ENCODE data around the gene CCIN.
"Not testable (repeated sequence)": the region's sequence is repeated elsewhere in the genome, so short reads cannot be mapped to it uniquely, and the experiment has no call there.

Gene CCIN

DNA sequence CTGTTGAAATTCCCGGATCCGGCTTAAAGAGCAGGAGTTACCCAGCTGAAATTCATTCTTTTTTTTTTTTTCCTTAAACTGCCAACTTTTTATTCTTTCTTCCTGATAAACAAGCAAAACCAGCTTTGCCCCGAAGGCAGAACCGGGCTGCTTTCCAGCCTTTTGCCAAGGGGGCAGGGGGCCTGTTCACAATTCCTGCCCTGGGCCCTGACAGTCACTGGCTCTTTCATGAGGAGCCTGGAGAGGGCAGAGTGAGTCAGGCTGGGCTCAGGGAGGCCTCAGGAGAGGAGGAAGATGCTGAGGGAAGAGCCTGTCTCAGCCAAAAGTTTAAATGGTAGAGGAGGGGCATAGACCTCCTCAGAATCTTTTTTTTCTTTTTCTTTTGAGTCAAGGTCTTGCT, 27.9 kb upstream of the CCIN start:
- DNase-seq: no peak

DNA sequence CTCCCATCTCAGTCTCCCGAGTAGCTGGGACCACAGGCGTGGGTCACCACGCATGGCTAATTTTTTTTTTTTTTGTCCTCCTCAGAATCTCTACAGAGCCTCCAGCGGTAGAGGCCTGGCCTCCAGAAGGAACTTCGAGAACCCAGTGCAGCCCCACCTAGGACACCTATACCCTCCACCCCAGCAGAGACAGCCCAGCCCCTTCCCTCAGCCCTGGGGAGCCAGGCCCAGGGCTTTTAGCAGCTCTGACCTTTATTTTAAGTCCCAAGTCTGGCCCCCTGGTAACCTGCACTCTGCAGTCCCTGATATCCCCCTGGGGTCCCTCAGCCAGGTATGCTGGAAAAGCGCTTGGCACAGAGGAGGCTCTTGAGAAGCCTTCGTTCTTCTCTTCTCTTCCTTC, 27.4 kb upstream of the CCIN start:
- DNase-seq: no peak

DNA sequence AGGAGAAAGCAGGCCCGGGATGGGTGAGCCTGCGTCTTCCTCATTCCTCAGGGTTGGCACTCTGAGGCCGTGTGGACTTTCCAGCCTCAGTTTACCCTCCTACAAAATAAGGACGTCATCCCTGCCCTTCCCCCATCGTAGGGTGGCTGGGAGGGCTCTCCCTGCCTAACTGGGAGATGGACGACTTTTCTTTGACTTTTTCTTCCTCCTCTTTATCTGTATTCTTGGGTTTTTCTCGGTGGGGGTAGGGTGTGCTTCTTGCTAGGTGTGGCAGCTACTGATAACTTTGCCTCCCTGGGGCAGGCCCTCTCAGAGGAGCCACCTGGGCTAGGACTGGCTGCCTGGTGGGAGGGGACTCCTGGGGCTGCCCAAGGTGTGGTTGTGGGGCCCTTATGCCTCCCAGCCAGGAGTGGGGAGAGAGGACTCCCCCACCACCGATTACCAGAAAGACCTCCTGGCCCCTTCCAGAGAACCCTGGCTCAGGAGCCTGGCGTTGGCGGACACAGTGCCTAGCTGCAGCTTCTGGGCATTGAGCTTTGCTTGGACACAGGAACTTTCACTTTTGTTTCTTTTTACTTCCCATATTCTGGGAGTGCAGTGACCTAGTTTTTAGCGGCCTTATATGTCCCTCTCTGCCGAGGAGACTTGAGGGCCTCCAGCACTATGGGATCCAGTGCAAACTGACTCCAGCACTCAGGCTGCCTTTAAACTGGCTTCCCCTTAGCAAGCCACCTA, 26.5 kb upstream of the CCIN start:
- no peak for DNase-seq

DNA sequence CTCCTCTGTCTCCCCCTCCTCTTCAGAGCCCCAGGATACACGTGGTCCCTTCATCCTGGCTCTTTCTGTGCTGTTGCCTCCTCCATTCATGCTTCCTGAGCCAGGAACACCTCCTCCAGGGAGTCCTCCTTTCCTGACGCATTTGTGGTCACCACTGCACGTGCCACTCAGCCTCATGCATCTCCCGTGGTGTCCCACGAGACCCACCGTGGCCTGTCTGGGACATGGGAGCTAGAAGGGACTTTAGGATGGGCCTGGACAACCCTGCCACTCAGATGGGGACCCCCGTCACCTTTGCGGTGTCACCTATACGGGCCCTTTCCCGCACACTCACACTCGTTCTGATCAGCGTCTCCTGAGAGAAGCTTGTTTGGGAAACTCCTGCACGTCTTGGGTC, 25.9 kb upstream of the CCIN start:
- no peak for DNase-seq

DNA sequence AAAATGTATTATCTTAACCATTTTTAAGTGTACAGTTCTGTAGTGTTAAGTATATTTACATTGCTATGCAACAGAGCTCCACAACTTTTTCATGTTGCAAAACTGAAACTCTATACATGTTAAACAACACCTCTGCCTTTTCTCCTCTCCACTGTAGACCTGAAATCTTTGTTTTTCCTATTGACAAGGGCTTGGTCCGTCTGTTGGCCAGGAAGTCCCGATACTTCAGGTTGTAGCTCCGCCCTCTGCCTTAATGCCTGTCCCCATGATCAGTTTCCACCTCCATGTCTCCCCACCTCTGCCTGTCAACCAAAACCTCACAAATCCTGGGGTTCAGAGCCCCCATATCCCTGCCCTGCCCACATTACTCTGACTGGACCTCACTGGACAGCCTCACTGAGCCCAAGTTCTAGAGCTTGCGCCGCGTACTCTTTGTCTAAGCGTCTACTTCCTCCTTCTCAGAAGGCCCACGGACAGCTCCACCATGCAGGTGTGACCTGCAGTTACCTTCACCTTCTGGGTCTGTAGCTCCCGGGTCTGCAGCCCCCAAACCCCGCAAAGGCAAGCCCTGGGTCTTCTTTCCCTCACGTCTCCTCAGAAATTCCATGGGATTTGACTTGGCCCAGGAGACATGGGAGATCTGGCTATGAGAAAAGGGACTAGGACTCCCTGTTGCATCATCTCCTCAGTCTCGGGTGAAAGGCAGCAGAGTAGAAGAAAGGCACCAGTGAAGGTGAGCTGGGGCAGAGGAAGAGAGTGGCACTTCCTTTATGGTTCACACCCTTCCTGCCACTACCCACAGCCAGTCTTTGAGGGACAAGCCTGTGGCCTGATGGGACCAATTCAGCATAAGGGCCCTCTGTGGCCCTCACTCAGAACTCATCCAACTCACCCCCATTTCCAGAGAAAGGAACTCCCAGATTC, 24.6 kb upstream of the CCIN start:
- no peak for DNase-seq

DNA sequence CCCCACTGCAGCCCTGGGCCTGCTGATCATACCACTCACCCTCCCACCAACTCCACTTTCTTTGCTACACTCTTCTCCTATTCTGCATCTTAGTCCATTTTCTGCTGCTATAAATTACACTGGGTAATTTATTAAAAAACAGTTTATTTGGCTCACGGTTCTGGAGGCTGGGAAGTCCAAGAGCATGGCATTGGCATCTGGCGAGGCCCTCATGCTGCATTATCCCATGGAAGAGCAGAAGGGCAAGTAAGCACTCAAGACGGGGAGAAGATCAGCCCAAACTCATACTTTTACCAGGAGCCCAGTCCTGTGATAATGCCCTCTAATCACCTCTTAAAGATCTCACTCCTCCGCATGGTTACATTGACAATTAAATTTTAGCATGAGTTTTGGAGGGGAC, 23.2 kb upstream of the CCIN start:
- DNase-seq: no peak

DNA sequence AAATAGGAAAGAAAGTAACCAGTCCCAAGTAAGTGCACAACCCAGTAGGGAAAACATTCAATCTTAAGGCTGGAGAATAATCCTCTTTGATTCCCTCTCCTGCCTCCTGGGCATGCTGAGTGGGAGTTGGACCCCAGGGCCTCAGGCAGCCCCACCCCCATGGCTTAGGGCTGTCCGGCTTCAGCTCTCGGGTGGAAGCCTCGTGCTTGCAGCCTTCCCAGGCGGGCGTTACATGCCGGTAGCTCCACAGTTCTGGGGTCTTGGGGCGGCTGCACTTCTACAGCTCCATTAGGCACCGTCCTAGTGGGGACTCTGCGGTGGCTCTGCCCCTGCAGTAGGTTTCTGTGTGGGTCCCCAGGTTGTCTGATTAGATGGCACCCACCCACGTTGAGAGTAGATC, 22.5 kb upstream of the CCIN start:
- no peak for DNase-seq

DNA sequence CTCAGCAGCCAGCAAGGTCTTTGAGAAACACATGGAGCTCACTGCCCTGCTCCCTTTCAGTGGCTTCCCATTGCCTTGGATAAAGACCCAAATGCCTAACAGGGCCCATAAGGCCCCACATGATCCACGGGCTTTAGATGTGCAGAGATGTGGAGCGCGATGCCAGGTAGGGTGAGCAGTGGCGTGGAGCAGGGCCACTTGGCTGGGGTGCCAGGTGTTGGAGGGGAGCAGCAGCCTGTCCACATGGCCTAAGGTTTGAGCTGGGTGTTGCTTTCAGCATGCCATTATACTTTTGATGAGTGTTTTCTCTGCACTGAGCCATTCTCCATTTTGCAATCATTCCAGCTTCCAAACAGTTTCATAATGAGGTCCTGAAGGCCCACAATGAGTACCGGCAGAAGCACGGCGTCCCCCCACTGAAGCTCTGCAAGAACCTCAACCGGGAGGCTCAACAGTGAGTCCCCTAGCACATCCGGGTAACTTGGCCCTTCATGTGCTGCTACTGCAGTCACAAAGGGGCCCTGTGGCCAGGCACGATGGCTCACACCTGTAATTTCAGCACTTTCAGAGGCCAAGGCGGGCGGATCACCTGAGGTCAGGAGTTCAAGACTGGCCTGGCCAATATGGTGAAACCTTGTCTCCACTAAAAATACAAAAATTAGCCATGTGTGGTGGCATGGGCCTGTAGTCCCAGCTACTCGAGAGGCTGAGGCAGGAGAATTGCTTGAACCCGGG, 21.6 kb upstream of the CCIN start:
- no peak for DNase-seq

DNA sequence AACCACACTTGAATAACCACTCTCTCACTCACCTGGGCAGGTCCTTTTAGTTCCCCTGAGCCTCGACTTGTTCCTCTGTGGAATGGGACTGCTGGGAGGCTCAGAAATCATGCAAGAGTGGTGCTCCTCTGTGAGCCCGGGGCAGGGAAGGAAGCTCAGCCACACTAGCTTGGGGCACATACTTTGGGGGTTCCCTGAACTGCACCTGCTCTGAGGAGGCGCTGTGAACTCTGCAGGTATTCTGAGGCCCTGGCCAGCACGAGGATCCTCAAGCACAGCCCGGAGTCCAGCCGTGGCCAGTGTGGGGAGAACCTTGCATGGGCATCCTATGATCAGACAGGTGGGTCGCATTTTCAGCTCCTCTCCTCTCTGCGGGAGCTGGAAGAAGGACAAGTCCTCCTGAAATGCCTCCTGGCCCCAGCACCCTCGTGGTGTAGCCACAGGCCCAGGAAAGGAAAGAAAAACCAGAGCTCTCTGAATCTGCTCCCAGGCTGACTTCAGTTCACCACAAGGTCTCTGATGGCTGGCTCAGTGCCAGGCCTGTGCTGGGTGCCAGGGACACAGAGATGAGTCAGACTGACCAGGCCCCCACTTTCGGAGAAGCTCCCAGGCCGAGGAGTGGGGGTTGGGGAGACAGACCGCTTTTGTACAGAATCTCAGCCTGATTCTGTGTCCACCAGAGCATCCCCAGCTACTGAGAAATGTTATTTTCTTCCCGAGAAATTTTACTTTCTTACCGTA, 20.7 kb upstream of the CCIN start:
- DNase-seq: no peak

DNA sequence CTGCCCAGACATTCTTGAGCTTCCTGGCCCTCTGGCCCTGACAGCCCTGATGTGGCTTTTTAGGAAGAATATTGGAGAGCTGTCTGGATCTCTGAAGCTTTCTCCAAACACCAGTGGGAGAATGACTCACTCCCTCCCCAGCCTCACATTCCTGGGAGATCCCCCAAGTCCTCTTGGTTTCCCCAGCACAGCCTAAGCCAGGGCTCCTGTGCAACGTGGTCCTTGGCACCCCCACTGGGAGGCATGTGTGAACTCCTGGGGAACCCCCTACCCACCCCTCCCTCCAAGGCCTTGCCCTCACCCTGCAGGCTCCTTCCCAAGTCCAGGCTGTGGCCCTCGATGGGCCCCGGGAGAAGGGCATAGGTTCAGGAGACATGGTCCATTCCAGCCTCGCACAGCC, 20.0 kb upstream of the CCIN start:
- no peak for DNase-seq

DNA sequence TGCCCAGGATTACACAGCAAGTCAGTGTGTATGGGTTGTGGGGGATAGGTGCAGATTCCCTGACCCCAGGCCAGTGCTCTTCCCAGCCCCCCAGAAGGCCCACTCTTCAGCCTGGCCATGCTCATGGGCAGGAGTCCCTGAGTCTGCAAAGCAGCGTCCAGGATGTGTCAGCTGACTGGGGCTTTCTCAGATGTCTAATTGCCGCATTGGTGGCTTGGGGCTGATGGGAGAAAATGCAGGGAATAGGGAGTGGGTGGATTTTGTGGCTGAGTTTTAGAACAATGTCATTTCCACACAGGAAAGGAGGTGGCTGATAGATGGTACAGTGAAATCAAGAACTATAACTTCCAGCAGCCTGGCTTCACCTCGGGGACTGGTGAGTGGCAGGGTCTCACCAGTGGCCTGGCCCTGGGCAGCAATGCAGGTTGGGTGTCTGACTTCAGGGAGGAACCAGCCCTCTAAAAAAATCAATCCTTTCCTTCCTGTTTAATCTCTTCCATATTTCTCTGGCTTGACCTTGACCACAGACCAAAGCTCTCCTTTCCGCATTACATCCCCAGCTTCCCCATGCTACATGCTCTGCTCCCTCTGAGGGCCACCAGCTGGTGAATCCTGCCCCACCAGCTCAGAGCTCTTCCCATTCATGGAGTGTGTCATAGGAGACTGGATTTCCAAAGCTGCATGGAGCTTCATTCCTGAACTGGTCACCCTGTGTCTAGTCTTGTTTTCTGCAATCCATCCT, 18.4 kb upstream of the CCIN start:
- DNase-seq: no peak

DNA sequence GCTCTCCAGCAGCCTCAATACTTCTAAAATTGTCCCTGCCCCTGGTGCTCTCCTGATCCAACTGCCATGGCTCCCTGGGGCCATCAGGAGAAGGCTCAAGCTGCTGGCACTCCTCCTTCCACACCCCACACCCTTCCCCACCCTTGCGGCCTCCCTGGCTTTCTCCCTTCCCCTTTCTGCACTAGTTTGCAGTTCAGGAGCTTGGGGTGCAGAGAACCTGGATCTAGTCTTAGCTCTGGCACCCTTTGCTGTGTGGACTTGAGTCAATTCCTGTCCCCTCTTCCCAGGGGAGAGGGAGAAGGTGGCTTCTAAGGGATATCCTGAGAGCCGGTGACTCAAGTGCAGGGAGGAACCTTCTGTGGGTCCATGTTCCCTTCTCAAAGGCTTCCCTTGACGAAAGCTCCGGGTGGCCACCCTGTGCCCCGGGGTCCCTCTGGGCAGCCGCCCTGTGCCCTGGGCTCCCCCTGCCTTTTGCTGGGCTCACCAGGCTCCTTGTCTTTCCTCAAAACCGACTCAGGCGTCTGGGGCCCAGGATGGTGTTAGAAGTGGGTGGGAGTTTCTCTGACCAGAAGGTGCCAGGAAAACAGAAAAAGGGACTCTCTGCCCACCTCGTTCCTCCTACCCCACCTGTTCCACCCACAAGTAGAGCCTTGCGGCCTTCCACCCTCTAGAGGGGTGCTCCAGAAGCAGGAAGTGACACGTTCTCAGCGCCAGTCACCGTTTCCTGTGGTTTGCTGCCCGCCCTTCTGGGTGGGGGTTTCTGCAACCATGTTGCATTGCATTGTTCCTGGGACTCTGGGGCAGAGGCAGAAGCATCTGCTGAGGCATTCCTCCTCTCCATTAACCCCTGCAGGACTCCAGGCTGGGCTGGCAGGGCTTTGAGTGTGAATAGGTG, 17.6 kb upstream of the CCIN start:
- peak; percentile 72 for DNase-seq

DNA sequence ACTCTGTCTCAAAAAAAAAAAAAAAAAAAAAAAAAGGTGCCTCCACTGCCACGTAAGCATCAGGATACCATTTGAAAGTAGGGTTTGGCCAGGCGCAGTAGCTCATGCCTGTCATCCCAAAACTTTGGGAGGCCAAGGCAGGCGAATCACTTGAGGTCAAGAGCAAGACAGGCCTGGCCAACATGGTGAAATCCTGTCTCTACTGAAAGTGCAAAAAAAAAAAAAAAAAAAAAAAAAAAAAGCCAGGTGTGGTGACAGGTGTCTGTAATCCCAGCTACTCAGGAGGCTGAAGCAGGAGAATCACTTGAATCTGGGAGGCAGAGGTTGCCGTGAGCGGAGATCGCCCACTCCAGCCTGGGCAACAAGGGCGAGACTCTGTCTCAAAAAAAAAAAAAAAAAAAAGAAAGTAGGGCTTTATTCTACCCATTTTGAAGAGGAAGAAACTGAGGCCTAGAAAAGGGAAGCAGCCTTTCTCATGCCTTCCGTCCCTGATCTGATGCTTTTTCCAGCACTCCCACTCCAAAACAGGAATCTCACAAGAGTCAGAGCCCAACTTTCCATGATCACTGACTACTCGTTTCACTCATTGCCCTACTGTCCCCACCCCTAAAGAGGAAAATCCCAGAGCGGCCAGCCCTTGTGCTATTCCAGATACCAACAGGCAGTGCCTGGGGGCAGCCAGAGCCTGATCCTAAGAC, 16.3 kb upstream of the CCIN start:
- DNase-seq: no peak

DNA sequence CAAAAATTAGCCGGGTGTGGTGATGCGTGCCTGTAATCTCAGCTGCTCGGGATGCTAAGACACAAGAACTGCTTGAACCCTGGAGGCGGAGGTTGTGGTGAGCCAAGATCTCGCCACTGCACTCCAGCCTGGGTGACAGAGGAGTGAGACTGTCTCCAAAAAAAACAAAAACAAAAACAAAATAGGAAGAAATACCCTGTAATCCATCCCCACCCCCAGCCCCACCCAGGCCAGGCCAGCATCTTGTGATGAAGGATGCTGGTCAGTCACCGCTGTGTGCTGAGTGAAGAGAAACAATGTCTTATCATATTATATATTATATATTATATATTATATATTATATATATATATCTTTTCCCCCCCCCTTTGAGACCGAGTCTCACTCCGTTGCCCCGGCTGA, 15.4 kb upstream of the CCIN start:
- DNase-seq: no peak

DNA sequence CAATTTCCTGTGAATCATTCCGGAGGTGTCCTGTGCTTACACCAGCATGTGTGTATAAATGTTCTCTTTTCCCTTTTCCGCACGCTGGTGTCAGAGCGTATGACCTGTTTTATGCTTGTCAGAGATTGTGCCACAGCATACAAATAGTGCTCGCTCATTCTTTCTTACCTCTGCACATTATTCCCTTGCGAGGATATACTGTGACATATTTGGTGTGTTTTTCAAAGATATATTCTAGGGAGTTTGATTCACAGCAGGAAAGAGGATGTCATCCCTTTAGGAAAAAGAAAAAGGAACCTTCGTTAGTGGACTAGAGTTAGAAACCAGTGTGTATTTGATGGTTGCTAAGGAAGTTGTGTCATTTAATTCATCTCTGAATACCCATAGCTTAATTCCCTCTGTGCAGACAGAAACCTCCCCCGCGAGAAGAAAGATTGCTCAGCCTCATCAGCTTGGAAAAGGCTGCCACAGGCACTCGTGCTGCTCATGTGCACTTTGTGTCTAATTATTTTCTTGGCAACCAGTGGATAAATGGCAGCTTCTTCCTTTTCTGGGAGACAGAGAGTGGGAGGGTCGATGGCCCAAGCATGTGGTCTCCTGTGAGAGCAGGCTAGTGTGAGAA, 14.7 kb upstream of the CCIN start:
- DNase-seq: peak; percentile 26

DNA sequence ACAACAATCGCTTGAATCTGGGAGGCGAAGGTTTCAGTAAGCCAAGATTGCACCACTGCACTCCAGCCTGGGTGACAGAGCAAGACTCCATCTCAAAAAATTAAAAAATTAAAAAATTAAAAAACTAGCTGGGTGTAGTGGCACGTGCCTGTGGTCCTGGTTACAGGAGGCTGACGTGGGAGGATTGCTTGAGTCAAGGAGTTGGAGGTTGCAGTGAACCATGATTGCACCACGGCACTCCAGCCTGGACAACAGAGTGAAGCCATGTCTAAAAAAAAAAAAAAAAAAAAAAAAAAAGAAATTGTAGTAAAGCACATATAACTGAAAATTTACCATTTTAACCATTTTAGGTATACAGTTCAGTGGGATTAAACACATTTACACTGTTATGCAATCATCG, 13.1 kb upstream of the CCIN start:
- no peak for DNase-seq

DNA sequence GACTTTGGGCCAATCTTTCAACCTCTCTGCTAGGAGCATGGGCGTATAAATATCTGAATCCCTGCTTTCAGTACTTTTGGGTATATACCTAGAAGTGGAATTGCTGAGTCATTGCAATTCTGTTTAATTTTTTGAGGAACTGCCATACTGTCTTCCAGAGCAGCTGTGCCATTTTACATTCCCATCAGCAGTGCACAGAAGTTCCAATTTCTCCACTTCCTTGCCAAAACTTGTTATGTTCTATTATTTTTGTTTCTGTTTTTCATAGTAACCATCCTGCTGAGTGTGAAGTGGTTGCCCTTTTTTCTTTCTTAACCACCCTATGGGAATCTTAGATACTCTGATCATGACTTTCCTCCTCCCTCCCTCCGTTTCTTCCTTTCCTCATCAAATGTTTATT, 11.1 kb upstream of the CCIN start:
- no peak for DNase-seq

DNA sequence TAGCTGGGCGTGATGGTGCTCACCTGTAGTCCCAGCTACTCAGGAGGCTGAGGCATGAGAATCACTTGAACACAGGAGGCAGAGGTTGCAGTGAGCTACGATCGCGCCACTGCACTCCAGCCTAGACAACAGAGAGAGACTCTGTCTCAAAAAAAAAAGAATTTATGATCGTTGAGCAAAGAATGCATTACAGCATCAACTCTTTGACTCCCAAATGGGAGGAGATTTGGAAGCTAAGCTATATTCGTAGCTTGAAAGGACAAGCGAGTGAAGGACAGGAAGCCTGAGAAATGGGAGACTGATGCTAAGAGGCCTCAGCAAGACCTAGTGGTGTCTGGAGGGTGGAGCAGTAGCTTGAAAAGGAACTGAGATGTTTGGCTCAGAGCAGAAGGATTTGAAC, 10.3 kb upstream of the CCIN start:
- DNase-seq: no peak

DNA sequence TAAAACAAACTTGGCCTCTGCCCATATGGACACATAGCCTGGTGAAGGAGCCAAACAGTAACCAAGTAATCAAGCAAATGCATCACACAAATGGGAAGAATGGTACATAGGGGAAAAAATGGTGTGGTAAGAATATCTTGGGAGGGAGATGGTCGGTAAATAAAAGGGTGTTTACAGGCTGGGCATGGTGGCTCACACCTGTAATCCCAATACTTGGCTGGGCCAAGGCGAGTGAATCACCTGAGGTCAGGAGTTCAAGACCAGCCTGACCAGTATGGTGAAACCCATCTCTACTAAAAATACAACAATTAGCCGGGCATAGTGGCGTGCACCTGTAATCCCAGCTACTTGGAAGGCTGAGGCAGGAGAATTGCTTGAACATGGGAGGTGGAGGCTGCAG, 9.7 kb upstream of the CCIN start:
- not testable (repeated sequence) for DNase-seq

DNA sequence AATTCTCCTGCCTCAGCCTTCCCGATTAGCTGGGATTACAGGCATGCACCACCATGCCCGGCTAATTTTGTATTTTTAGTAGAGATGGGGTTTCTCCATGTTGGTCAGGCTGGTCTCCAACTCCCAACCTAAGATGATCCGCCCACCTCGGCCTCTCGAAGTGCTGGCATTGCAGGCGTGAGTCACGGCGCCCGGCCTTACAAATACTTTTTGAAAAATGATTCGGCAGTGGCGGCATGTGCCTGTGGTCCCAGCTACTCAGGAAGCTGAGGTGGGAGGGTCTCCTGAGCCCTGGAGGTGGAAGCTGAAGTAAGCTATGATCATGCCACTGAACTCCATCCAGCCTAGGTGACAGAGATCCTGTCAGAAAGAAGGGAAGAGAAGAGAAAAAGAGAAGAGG, 9.1 kb upstream of the CCIN start:
- not testable (repeated sequence) for DNase-seq

Measured in KG1 (cell line).